GM18502 (cell line): ENCODE measurements around the gene NDUFB4.

Experiments
- ATAC-seq: cut with Tn5 transposase; IDR thresholded peaks from one replicate; pipeline ENCODE4 v1.9.1; 2021; ENCODE audit warnings: mild to moderate bottlenecking; ENCODE audit not compliant: unreplicated experiment, poor library complexity

The NDUFB4 gene

GRCh38 chr3:120596116-120596852, at the start of gene NDUFB4:
Gene NDUFB4 (plus strand): TSS chr3:120596336. CDS start chr3:120596360, 24 bp downstream.
- ATAC-seq, result peak; percentile 91

- no peak for ATAC-seq
Observed at GRCh38 chr3:120550546-120550945, 45.6 kb upstream of the NDUFB4 start.

GRCh38 chr3:120552184-120553172, 43.7 kb upstream of the NDUFB4 start:
- ATAC-seq, result no peak

- ATAC-seq, result no peak
Observed at GRCh38 chr3:120554812-120555606, 41.1 kb upstream of the NDUFB4 start.

- no peak for ATAC-seq
Observed at GRCh38 chr3:120555657-120556509, 40.3 kb upstream of the NDUFB4 start.

GRCh38 chr3:120557115-120557514, 39.0 kb upstream of the NDUFB4 start:
- ATAC-seq, result no peak

- peak; percentile 90 for ATAC-seq
Observed at GRCh38 chr3:120558771-120559241, 37.3 kb upstream of the NDUFB4 start.

GRCh38 chr3:120559242-120560061, 36.7 kb upstream of the NDUFB4 start:
- peak; percentile 28 for ATAC-seq

GRCh38 chr3:120560304-120561250, 35.6 kb upstream of the NDUFB4 start:
- no peak for ATAC-seq

- ATAC-seq, result peak; percentile 57
Observed at GRCh38 chr3:120561251-120562045, 34.7 kb upstream of the NDUFB4 start.

- no peak for ATAC-seq
Observed at GRCh38 chr3:120563356-120564022, 32.6 kb upstream of the NDUFB4 start.

- ATAC-seq, result no peak
Observed at GRCh38 chr3:120566243-120566975, 29.7 kb upstream of the NDUFB4 start.

GRCh38 chr3:120567370-120568201, 28.6 kb upstream of the NDUFB4 start:
- peak; percentile 66 for ATAC-seq

GRCh38 chr3:120568202-120568531, 28.0 kb upstream of the NDUFB4 start:
- ATAC-seq, result no peak

- no peak for ATAC-seq
Observed at GRCh38 chr3:120568598-120568997, 27.5 kb upstream of the NDUFB4 start.
